ENCODE measurements around the gene PPP1R7.

PPP1R7 gene

GRCh38 chr2:241121008-241121407 lies 29.3 kb upstream of the PPP1R7 start:
- no peak for DNase-seq

- no peak for DNase-seq
Measured at GRCh38 chr2:241122376-241123002, 27.8 kb upstream of the PPP1R7 start.

- DNase-seq, result peak in 3 of 5 donors; percentile 45 to 65 (median 50)
Measured at GRCh38 chr2:241123816-241124536, 26.3 kb upstream of the PPP1R7 start.

GRCh38 chr2:241125626-241126025 lies 24.6 kb upstream of the PPP1R7 start:
- no peak for DNase-seq

- DNase-seq, result no peak
Measured at GRCh38 chr2:241126201-241126611, 24.1 kb upstream of the PPP1R7 start.

- no peak for DNase-seq
Measured at GRCh38 chr2:241126771-241127202, 23.5 kb upstream of the PPP1R7 start.

GRCh38 chr2:241128266-241128665 lies 22.0 kb upstream of the PPP1R7 start:
- DNase-seq, result no peak

- no peak for DNase-seq
Measured at GRCh38 chr2:241129086-241129871, 21.0 kb upstream of the PPP1R7 start.

- DNase-seq, result no peak
Measured at GRCh38 chr2:241130316-241130715, 20.0 kb upstream of the PPP1R7 start.

- DNase-seq, result no peak
Measured at GRCh38 chr2:241131531-241131930, 18.7 kb upstream of the PPP1R7 start.

GRCh38 chr2:241132538-241133435 lies 17.5 kb upstream of the PPP1R7 start:
- DNase-seq, result no peak

GRCh38 chr2:241133436-241133820 lies 16.8 kb upstream of the PPP1R7 start:
- DNase-seq, result no peak

GRCh38 chr2:241134711-241135110 lies 15.6 kb upstream of the PPP1R7 start:
- no peak for DNase-seq

GRCh38 chr2:241135737-241136136 lies 14.5 kb upstream of the PPP1R7 start:
- no peak for DNase-seq

GRCh38 chr2:241136191-241136590 lies 14.1 kb upstream of the PPP1R7 start:
- DNase-seq, result no peak

- no peak for DNase-seq
Measured at GRCh38 chr2:241136661-241137260, 13.5 kb upstream of the PPP1R7 start.

GRCh38 chr2:241137276-241138190 lies 12.7 kb upstream of the PPP1R7 start:
- no peak for DNase-seq

- DNase-seq, result no peak
Measured at GRCh38 chr2:241138471-241138870, 11.8 kb upstream of the PPP1R7 start.

- no peak for DNase-seq
Measured at GRCh38 chr2:241139531-241140444, 10.5 kb upstream of the PPP1R7 start.

- DNase-seq, result no peak
Measured at GRCh38 chr2:241140445-241140840, 9.8 kb upstream of the PPP1R7 start.

Measured in T-helper 1 cell (primary cell).